HEK293 (cell line): ENCODE data around the gene CAPRIN1.

Experiments
- CTCF ChIP-seq: fragments of 450-650 bp; formaldehyde crosslinking; IDR thresholded peaks from 2 replicates; pipeline ENCODE4 v1.5.1; 2016; ENCODE audit warnings: missing biosample characterization, missing genetic modification characterization
- MEIS1 ChIP-seq: sonication (generic); formaldehyde crosslinking; IDR thresholded peaks from 2 replicates; pipeline ENCODE4 v1.8.1; 2022; ENCODE audit warnings: missing genetic modification reagents, mild to moderate bottlenecking, borderline replicate concordance
- ZBTB7A ChIP-seq: fragments of 450-650 bp; formaldehyde crosslinking; IDR thresholded peaks from 2 replicates; pipeline ENCODE4 v1.5.1; 2016; ENCODE audit warnings: low read depth, missing biosample characterization, missing genetic modification characterization
- ZBTB8A ChIP-seq: fragments of 450-650 bp; formaldehyde crosslinking; IDR thresholded peaks from 2 replicates; pipeline ENCODE4 v1.5.1; 2016; ENCODE audit warnings: missing biosample characterization, missing genetic modification characterization
- ZNF133 ChIP-seq: fragments of 450-650 bp; formaldehyde crosslinking; IDR thresholded peaks from 2 replicates; pipeline ENCODE4 v1.5.1; 2016; ENCODE audit warnings: missing biosample characterization, missing genetic modification characterization
- ZNF138 ChIP-seq: fragments of 450-650 bp; formaldehyde crosslinking; IDR thresholded peaks from 2 replicates; pipeline ENCODE4 v1.5.1; 2016; ENCODE audit warnings: missing biosample characterization, missing genetic modification characterization, borderline replicate concordance
- ZNF530 ChIP-seq: fragments of 450-650 bp; formaldehyde crosslinking; IDR thresholded peaks from 2 replicates; pipeline ENCODE4 v1.5.1; 2016; ENCODE audit warnings: low read depth, missing biosample characterization, missing genetic modification characterization
- ZNF548 ChIP-seq: fragments of 450-650 bp; formaldehyde crosslinking; IDR thresholded peaks from 2 replicates; pipeline ENCODE4 v1.5.1; 2016; ENCODE audit warnings: missing biosample characterization, missing genetic modification characterization
- ZNF639 ChIP-seq: fragments of 450-650 bp; formaldehyde crosslinking; IDR thresholded peaks from 2 replicates; pipeline ENCODE4 v1.5.1; 2016; ENCODE audit warnings: missing biosample characterization, missing genetic modification characterization
- TF ChIP-seq, protein P1 (sequence below): sonication (generic); formaldehyde crosslinking; IDR thresholded peaks from 2 replicates; pipeline ENCODE4 v1.8.1; 2022; ENCODE audit warnings: mild to moderate bottlenecking, moderate library complexity, missing genetic modification reagents
- TF ChIP-seq, protein P2 (sequence below): fragments of 450-650 bp; formaldehyde crosslinking; IDR thresholded peaks from 2 replicates; pipeline ENCODE4 v1.5.1; 2016; ENCODE audit warnings: missing biosample characterization, missing genetic modification characterization
- TF ChIP-seq, protein P3 (sequence below): fragments of 450-650 bp; formaldehyde crosslinking; IDR thresholded peaks from 2 replicates; pipeline ENCODE4 v1.5.1; 2016; ENCODE audit warnings: missing biosample characterization, missing genetic modification characterization

GRCh38 chr11:34044664-34045485 is 6.7 kb upstream of the CAPRIN1 start:
- no peak for TF ChIP-seq ZNF548 (tag by site-specific recombination)
- TF ChIP-seq CTCF (tag by site-specific recombination): no peak
- TF ChIP-seq ZNF133: no peak
- TF ChIP-seq ZNF639 (tag by site-specific recombination): no peak
- TF ChIP-seq ZNF530 (tag by site-specific recombination): no peak
- TF ChIP-seq, protein P1, sequence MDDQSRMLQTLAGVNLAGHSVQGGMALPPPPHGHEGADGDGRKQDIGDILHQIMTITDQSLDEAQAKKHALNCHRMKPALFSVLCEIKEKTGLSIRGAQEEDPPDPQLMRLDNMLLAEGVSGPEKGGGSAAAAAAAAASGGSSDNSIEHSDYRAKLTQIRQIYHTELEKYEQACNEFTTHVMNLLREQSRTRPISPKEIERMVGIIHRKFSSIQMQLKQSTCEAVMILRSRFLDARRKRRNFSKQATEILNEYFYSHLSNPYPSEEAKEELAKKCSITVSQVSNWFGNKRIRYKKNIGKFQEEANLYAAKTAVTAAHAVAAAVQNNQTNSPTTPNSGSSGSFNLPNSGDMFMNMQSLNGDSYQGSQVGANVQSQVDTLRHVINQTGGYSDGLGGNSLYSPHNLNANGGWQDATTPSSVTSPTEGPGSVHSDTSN (CRISPR knock-in tag): no peak
- no peak for TF ChIP-seq ZBTB8A (tag by site-specific recombination)
- no peak for TF ChIP-seq ZBTB7A (tag by site-specific recombination)
- TF ChIP-seq MEIS1 (CRISPR knock-in tag): no peak
- no peak for TF ChIP-seq ZNF138
- TF ChIP-seq, protein P2, sequence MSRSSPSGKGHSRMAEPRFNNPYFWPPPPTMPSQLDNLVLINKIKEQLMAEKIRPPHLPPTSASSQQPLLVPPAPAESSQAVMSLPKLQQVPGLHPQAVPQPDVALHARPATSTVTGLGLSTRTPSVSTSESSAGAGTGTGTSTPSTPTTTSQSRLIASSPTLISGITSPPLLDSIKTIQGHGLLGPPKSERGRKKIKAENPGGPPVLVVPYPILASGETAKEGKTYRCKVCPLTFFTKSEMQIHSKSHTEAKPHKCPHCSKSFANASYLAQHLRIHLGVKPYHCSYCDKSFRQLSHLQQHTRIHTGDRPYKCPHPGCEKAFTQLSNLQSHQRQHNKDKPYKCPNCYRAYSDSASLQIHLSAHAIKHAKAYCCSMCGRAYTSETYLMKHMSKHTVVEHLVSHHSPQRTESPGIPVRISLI (tag by site-specific recombination): no peak
- TF ChIP-seq, protein P3, sequence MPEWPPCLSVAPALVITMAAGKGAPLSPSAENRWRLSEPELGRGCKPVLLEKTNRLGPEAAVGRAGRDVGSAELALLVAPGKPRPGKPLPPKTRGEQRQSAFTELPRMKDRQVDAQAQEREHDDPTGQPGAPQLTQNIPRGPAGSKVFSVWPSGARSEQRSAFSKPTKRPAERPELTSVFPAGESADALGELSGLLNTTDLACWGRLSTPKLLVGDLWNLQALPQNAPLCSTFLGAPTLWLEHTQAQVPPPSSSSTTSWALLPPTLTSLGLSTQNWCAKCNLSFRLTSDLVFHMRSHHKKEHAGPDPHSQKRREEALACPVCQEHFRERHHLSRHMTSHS (tag by site-specific recombination): no peak
